Endothelial cell of umbilical vein (primary cell): ENCODE data around the gene AJUBA.

ENCODE experiments used
- CTCF ChIP-seq, 2 donors: IDR thresholded peaks; 1 replicate in 1 of 2; 2 replicates in 1 of 2; pipeline ENCODE4 v1.5.1; 2011; ENCODE audit warnings: low read length in 2 of 2, mild to moderate bottlenecking in 2 of 2, moderate library complexity in 2 of 2, control low read depth in 1 of 2, inconsistent platforms in 1 of 2, low read depth in 1 of 2; ENCODE audit not compliant: insufficient read depth in 1 of 2; ENCODE audit errors: extremely low read depth in 1 of 2
- EZH2 ChIP-seq: IDR thresholded peaks from 2 replicates; pipeline ENCODE4 v1.6.1; 2012; ENCODE audit warnings: borderline replicate concordance, low read depth, mild to moderate bottlenecking, moderate library complexity, low read length, inconsistent platforms; ENCODE audit not compliant: severe bottlenecking
- FOS ChIP-seq: IDR thresholded peaks from 2 replicates; pipeline ENCODE4 v1.6.1; 2011; ENCODE audit warnings: mild to moderate bottlenecking, low read length, moderate library complexity, borderline replicate concordance; ENCODE audit not compliant: insufficient read depth
- MAX ChIP-seq: IDR thresholded peaks from 2 replicates; pipeline ENCODE4 v1.6.1; 2011; ENCODE audit not compliant: insufficient read depth, insufficient read length
- MYC ChIP-seq: IDR thresholded peaks from one replicate; pipeline ENCODE4 v1.6.1; 2011; ENCODE audit warnings: mild to moderate bottlenecking, low read depth, low read length
- POLR2A ChIP-seq: IDR thresholded peaks from 2 replicates; pipeline ENCODE4 v1.6.1; 2012; ENCODE audit warnings: low read depth, mild to moderate bottlenecking, control low read depth, low read length
- POLR2AphosphoS5 ChIP-seq: IDR thresholded peaks from 2 replicates; pipeline ENCODE4 v1.6.1; 2012; ENCODE audit warnings: low read depth, mild to moderate bottlenecking, control low read depth, low read length, moderate library complexity; ENCODE audit not compliant: insufficient read depth

- TF ChIP-seq CTCF (IDR thresholded peaks at IDR 0.05; ENCODE audit: extremely low read depth in 1 of 2, insufficient read depth in 1 of 2, low read depth in 1 of 2, low read length in 2 of 2) (no peak), POLR2AphosphoS5 (no peak), POLR2A (no peak), MAX (no peak), EZH2 (no peak), MYC (no peak), FOS (no peak)
These were observed 48.6 kb upstream of the AJUBA start for GRCh38 chr14:23030936-23031335.
